Measurements from ENCODE around the gene ING4. TPM values are rescaled to one million over a fixed set of nuclear protein-coding genes. Genes with fewer than 3 reads are reported as not detected.
A peak's percentile ranks its signal among the peaks of the same experiment; 100 is the strongest.

Gene ING4
- total and polyA plus RNA-seq, 2 of the 13 experiments (the other 11 are each of a cell fraction or from before 2014, with no cell fraction given), result 14.4 to 32.4 TPM

DNA sequence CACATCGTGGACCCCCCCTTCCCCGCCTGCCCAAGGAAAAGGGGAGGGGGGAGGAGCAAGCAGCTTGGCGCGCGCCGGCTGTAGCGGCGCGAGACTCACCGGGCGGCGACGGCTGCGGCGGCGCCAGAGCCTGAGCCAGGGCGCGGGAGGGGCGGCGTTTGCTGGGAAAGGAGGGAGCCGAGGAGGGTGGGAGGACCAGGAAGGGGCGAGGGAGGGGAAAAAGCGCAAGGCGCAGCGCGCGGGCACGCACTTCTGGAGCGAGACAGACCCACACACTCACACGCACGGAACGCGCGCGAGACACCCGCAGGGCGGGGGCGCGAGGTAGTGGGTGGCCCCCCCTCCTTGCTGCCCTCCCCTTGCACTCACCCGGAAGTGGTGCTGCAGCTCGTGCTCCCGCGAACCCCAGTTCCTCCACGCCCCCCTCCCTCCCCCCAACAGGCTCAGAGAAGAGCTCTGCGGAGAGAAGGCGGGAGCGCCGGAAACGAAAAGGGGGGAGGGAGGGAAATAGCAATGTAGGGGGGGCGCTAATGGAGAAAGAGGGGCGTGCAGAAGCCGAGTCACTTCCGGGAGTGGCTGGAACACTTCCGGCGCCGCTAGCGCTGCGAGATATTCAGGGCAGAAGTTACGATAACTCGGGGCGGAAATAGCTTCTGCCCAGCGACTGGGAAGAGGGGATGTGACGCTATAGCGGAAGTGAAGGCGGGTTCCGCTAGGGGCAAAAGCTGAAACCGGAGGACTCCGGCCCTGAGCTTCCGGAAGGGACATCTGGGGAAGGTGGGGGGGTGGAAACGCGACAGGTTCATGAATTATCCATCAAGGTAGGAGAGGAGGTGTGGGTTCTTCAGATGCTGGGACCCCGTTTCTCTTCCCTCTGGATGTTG, 26.3 kb upstream of the ING4 start, which contains the start of gene ZNF384 (continued):
- TF ChIP-seq ZHX1 (CRISPR knock-in tag; IDR thresholded peaks at IDR 0.05; ENCODE audit: low read depth) (peak; percentile 76; the same call in 1 of the 2 replicates), TSC22D2 (CRISPR knock-in tag; IDR thresholded peaks at IDR 0.05; ENCODE audit: borderline replicate concordance) (no peak), ZNF24 (IDR thresholded peaks at IDR 0.05) (no peak), ZNF546 (CRISPR knock-in tag; conservative IDR thresholded peaks at IDR 0.05) (no peak), POGZ (CRISPR knock-in tag; IDR thresholded peaks at IDR 0.05) (peak; percentile 24; the same call in 1 of the 2 replicates), KLF12 (CRISPR knock-in tag; IDR thresholded peaks at IDR 0.05; ENCODE audit: borderline replicate concordance) (no peak), ZNF740 (CRISPR knock-in tag; IDR thresholded peaks at IDR 0.05) (peak; percentile 91), SCMH1 (CRISPR knock-in tag; IDR thresholded peaks at IDR 0.05; ENCODE audit: borderline replicate concordance) (no peak), ZNF558 (CRISPR knock-in tag; IDR thresholded peaks at IDR 0.05; ENCODE audit: borderline replicate concordance) (0 out of 2 replicates have a peak, but pooled peaks have one; percentile 62), HOXA3 (CRISPR knock-in tag; IDR thresholded peaks at IDR 0.05) (peak; percentile 98), GTF3A (CRISPR knock-in tag; conservative IDR thresholded peaks at IDR 0.05) (no peak)
- TF ChIP-seq, protein P1, sequence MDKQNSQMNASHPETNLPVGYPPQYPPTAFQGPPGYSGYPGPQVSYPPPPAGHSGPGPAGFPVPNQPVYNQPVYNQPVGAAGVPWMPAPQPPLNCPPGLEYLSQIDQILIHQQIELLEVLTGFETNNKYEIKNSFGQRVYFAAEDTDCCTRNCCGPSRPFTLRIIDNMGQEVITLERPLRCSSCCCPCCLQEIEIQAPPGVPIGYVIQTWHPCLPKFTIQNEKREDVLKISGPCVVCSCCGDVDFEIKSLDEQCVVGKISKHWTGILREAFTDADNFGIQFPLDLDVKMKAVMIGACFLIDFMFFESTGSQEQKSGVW (CRISPR knock-in tag; IDR thresholded peaks at IDR 0.05; ENCODE audit: borderline replicate concordance), result no peak
- TF ChIP-seq, protein P2, sequence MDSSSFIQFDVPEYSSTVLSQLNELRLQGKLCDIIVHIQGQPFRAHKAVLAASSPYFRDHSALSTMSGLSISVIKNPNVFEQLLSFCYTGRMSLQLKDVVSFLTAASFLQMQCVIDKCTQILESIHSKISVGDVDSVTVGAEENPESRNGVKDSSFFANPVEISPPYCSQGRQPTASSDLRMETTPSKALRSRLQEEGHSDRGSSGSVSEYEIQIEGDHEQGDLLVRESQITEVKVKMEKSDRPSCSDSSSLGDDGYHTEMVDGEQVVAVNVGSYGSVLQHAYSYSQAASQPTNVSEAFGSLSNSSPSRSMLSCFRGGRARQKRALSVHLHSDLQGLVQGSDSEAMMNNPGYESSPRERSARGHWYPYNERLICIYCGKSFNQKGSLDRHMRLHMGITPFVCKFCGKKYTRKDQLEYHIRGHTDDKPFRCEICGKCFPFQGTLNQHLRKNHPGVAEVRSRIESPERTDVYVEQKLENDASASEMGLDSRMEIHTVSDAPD (CRISPR knock-in tag; IDR thresholded peaks at IDR 0.05), result 0 out of 2 replicates have a peak, but pooled peaks have one; percentile 40
- TF ChIP-seq, protein P3, sequence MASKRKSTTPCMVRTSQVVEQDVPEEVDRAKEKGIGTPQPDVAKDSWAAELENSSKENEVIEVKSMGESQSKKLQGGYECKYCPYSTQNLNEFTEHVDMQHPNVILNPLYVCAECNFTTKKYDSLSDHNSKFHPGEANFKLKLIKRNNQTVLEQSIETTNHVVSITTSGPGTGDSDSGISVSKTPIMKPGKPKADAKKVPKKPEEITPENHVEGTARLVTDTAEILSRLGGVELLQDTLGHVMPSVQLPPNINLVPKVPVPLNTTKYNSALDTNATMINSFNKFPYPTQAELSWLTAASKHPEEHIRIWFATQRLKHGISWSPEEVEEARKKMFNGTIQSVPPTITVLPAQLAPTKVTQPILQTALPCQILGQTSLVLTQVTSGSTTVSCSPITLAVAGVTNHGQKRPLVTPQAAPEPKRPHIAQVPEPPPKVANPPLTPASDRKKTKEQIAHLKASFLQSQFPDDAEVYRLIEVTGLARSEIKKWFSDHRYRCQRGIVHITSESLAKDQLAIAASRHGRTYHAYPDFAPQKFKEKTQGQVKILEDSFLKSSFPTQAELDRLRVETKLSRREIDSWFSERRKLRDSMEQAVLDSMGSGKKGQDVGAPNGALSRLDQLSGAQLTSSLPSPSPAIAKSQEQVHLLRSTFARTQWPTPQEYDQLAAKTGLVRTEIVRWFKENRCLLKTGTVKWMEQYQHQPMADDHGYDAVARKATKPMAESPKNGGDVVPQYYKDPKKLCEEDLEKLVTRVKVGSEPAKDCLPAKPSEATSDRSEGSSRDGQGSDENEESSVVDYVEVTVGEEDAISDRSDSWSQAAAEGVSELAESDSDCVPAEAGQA (IDR thresholded peaks at IDR 0.05; ENCODE audit: low read depth), result peak; percentile 95
- TF ChIP-seq, protein P3 (CRISPR knock-in tag; IDR thresholded peaks at IDR 0.05; ENCODE audit: borderline replicate concordance), result no peak
